ENCODE data around the gene SLC27A5. TPM values are rescaled to one million over a fixed set of nuclear protein-coding genes. Genes with fewer than 3 reads are reported as not detected.

The SLC27A5 gene
- total RNA-seq = 3.5 and 4.8 TPM in 2 replicates

GRCh38 chr19:58511353-58512208 is at the start of gene SLC27A5:
Gene SLC27A5 (minus strand): TSS chr19:58511992. CDS start chr19:58511955, 37 bp downstream.

GRCh38 chr19:58558066-58558622 is 46.4 kb upstream of the SLC27A5 start, which contains the start of gene UBE2M:
Gene UBE2M (minus strand): TSS chr19:58558611. CDS start chr19:58558381, 230 bp downstream.

GRCh38 chr19:58554494-58555368 is 42.9 kb upstream of the SLC27A5 start, which contains the start of gene CHMP2A:
Gene CHMP2A (minus strand): TSS chr19:58555105. CDS start chr19:58554212, 893 bp downstream.

GRCh38 chr19:58543826-58544590 is 32.2 kb upstream of the SLC27A5 start, which contains the start of gene TRIM28:
Gene TRIM28 (plus strand): TSS chr19:58544064. CDS start chr19:58544758, 694 bp downstream.

GRCh38 chr19:58519355-58520256 is 7.8 kb upstream of the SLC27A5 start, which contains the start of gene ZBTB45:
Gene ZBTB45 (minus strand): TSS chr19:58519810. CDS start chr19:58517673, 2,137 bp downstream.

GRCh38 chr19:58475714-58476497 is 35.9 kb downstream of the SLC27A5 start, which contains the start of gene ZNF446:
Gene ZNF446 (plus strand): TSS chr19:58476352. CDS start chr19:58477219, 867 bp downstream.

GRCh38 chr19:58466760-58467589 is 44.8 kb downstream of the SLC27A5 start, which contains the start of gene ZNF324:
Gene ZNF324 (plus strand): TSS chr19:58467080. CDS start chr19:58469186, 2,106 bp downstream.

GRCh38 chr19:58451358-58452101 is 60.3 kb downstream of the SLC27A5 start, which contains the start of gene ZNF324B:
Gene ZNF324B (plus strand): TSS chr19:58451622. CDS start chr19:58453702, 2,080 bp downstream.

Small RNAs within 50 kb of the gene (small RNA-seq; reads per million reads assigned to genes)
- gene MIR6807 (not detected), gene RN7SL525P (not detected), gene RN7SL693P (not detected), gene RNU6-1337P (not detected)

Other genes with a start within 250 kb of the SLC27A5 start
- 6.0 and 6.5 TPM in 2 replicates for gene ZNF8, start 233.0 kb downstream of the SLC27A5 start, total RNA-seq
- 25.9 and 36.6 TPM in 2 replicates for gene ERVK3-1, start 206.6 kb downstream of the SLC27A5 start, total RNA-seq
- 2.5 and 3.2 TPM in 2 replicates for gene ZSCAN22, start 185.0 kb downstream of the SLC27A5 start, total RNA-seq
- gene A1BG, start 158.5 kb downstream of the SLC27A5 start, total RNA-seq = 0.65 and 1.5 TPM in 2 replicates
- gene ZNF497, start 149.2 kb downstream of the SLC27A5 start, total RNA-seq = 0.78 and 1.5 TPM in 2 replicates
- gene ZNF837, start 131.0 kb downstream of the SLC27A5 start, total RNA-seq = 2.2 and 2.7 TPM in 2 replicates
- 995 and 1,127 TPM in 2 replicates for gene RPS5, start 124.7 kb downstream of the SLC27A5 start, total RNA-seq
- gene RNF225, start 116.3 kb downstream of the SLC27A5 start, total RNA-seq = 0.13 TPM in 1 of 2 replicates, not detected in the other
- gene ZNF584, start 103.3 kb downstream of the SLC27A5 start, total RNA-seq = 13.2 TPM in 2 replicates
- gene ZNF132, start 71.8 kb downstream of the SLC27A5 start, total RNA-seq = 8.0 and 8.8 TPM in 2 replicates
- 7.2 and 8.4 TPM in 2 replicates for gene ZNF324B, start 60.4 kb downstream of the SLC27A5 start, total RNA-seq
- gene ZNF324, start 44.9 kb downstream of the SLC27A5 start, total RNA-seq = 12.9 and 13.1 TPM in 2 replicates
- gene ZNF446, start 35.6 kb downstream of the SLC27A5 start, total RNA-seq = 9.1 TPM in 2 replicates
- gene ZBTB45, start 7.8 kb upstream of the SLC27A5 start, total RNA-seq = 5.5 and 5.9 TPM in 2 replicates
- 155 and 186 TPM in 2 replicates for gene TRIM28, start 32.1 kb upstream of the SLC27A5 start, total RNA-seq
- 104 TPM in 2 replicates for gene CHMP2A, start 43.1 kb upstream of the SLC27A5 start, total RNA-seq
- gene UBE2M, start 46.6 kb upstream of the SLC27A5 start, total RNA-seq = 37.7 and 46.0 TPM in 2 replicates
- 14.7 and 15.5 TPM in 2 replicates for gene MZF1, start 61.3 kb upstream of the SLC27A5 start, total RNA-seq

Data from articular chondrocyte of knee joint (primary cell).